ENCODE results near the gene TULP4. TPM values are rescaled to one million over a fixed set of nuclear protein-coding genes. Genes with fewer than 3 reads are reported as not detected.

The TULP4 gene
- total and polyA plus RNA-seq, 4 experiments from 2014 or later = 14.8 to 94.1 (median 63.6) TPM

DNA sequence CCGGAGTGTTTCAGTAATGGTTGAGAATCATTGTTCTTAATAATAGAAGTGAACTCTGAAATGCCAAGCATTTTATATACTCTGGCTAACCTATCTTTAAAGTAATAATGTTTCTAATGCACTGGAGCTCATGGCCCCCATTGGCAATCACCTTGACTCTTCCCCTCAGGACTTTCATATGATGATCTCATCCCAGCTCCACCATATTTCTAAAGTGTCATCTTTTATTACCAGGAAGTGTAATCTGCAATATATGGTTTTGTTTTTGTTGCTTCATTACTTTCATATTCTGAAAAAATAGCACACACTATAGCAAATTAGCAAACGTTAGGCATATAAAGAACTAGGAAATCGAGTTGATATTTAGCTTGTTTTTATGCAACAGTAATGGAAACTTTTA lies 60.3 kb downstream of the TULP4 start:
- CTCF ChIA-PET (ENCODE audit: partially characterized antibody) = no interaction called here
- POLR2A ChIA-PET (ENCODE audit: partially characterized antibody) = no interaction called here

DNA sequence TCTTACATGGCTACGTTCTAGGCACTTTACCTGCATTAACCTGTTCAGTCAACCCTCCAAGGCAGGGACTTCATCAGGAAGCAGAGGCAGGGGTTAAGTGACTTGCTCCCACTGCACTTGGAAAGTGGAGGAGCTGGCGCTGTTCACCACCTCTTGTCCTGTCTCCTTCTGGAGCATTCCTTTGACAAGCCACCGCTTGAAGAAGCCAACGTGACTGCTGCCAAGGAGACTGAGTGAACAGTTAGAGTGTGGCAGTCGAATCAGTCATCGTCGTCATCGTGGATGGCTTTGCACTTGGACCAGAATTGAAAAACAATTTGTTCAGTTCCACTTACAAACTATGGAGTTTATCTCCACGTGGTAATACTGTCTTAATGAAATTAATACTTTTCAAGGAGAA lies 60.9 kb downstream of the TULP4 start:
- no peak for DNase-seq
- intact Hi-C loops (cut with micrococcal nuclease) = no loop called here
- no peak overlapping the region for H3K4me3 ChIP-seq (ENCODE audit: low read length in 2 of 2)
- H3K36me3 Mint-ChIP-seq = peaks cover 2 to 7% of the 10 kb centered on the region in 2 donors
- no peaks in the 10 kb centered on the region for H3K27me3 ChIP-seq (ENCODE audit: insufficient read depth, low read length)
- no peaks in the 10 kb centered on the region for H3K4me1 ChIP-seq (ENCODE audit: insufficient read depth, low read length)
- H3K4me3 Mint-ChIP-seq = no peak overlapping the region
- H3K36me3 ChIP-seq (ENCODE audit: insufficient read depth, low read length) = no peaks in the 10 kb centered on the region
- POLR2A ChIA-PET (ENCODE audit: partially characterized antibody) = no interaction called here
- no peaks in the 10 kb centered on the region for H3K9me3 ChIP-seq (ENCODE audit: control insufficient read depth in 1 of 2, low read length in 2 of 2)
- no peaks in the 10 kb centered on the region for H3K27me3 Mint-ChIP-seq
- CTCF ChIA-PET (ENCODE audit: partially characterized antibody) = no interaction called here
- no peak overlapping the region for H3K27ac ChIP-seq (ENCODE audit: low read depth, low read length)
- H3K27ac Mint-ChIP-seq = no peak overlapping the region
- H3K9me3 Mint-ChIP-seq = no peaks in the 10 kb centered on the region
- peaks cover 0 to 4% (median 2%) of the 10 kb centered on the region in 4 donors for H3K4me1 Mint-ChIP-seq

More for the DNA sequence above, 60.3 kb downstream of the TULP4 start:
- H3K36me3 Mint-ChIP-seq = peaks cover 2 to 7% of the 10 kb centered on the region in 2 donors
- intact Hi-C loops (cut with micrococcal nuclease) = no loop called here
- H3K4me3 ChIP-seq (ENCODE audit: low read length in 2 of 2) = no peak overlapping the region
- no peak overlapping the region for H3K4me3 Mint-ChIP-seq
- H3K27me3 ChIP-seq (ENCODE audit: insufficient read depth, low read length) = no peaks in the 10 kb centered on the region
- H3K4me1 ChIP-seq (ENCODE audit: insufficient read depth, low read length) = no peaks in the 10 kb centered on the region
- H3K4me1 Mint-ChIP-seq = peaks cover 0 to 4% (median 2%) of the 10 kb centered on the region in 4 donors
- no peak overlapping the region for H3K27ac ChIP-seq (ENCODE audit: low read depth, low read length)
- H3K9me3 Mint-ChIP-seq = no peaks in the 10 kb centered on the region
- H3K27me3 Mint-ChIP-seq = no peaks in the 10 kb centered on the region
- DNase-seq = no peak
- H3K27ac Mint-ChIP-seq = no peak overlapping the region
- no peaks in the 10 kb centered on the region for H3K36me3 ChIP-seq (ENCODE audit: insufficient read depth, low read length)
- H3K9me3 ChIP-seq (ENCODE audit: control insufficient read depth in 1 of 2, low read length in 2 of 2) = no peaks in the 10 kb centered on the region

DNA sequence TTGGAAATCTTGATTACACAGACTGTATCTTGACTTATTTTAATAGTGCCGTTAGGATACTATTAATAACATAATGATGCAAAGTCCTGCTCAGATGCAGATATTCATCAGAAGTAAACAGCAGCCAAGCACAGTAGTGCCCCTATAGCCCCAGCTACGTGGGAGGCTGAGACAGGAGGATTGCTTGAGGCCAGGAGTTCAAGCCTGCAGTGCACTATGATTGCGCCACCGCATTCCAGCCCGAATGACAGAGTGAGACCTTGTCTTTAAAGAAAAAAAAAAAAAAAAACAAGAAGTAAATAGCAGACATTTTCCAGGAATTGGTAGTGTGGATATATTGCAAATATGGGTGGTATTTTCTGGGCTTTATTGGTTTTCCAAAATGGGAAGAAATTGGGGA lies 61.8 kb downstream of the TULP4 start:
- Histone ChIP-seq H3K4me3 (ENCODE audit: low read length in 2 of 2) (no peak overlapping the region), H3K27me3 (ENCODE audit: insufficient read depth, low read length) (no peaks in the 10 kb centered on the region), H3K9me3 (ENCODE audit: control insufficient read depth in 1 of 2, low read length in 2 of 2) (no peaks in the 10 kb centered on the region), H3K4me1 (ENCODE audit: insufficient read depth, low read length) (no peaks in the 10 kb centered on the region), H3K27ac (ENCODE audit: low read depth, low read length) (no peak overlapping the region), H3K36me3 (ENCODE audit: insufficient read depth, low read length) (no peaks in the 10 kb centered on the region)
- intact Hi-C loops (cut with micrococcal nuclease) = no loop called here
- ChIA-PET POLR2A (ENCODE audit: partially characterized antibody) (no interaction called here), CTCF (ENCODE audit: partially characterized antibody) (no interaction called here)
- no peaks in the 10 kb centered on the region for H3K9me3 Mint-ChIP-seq
- H3K4me3 Mint-ChIP-seq = no peak overlapping the region
- DNase-seq = no peak
- H3K27ac Mint-ChIP-seq = no peak overlapping the region
- no peaks in the 10 kb centered on the region for H3K27me3 Mint-ChIP-seq
- peaks cover 2 to 7% of the 10 kb centered on the region in 2 donors for H3K36me3 Mint-ChIP-seq
- H3K4me1 Mint-ChIP-seq = peaks cover 0 to 4% (median 3%) of the 10 kb centered on the region in 4 donors

DNA sequence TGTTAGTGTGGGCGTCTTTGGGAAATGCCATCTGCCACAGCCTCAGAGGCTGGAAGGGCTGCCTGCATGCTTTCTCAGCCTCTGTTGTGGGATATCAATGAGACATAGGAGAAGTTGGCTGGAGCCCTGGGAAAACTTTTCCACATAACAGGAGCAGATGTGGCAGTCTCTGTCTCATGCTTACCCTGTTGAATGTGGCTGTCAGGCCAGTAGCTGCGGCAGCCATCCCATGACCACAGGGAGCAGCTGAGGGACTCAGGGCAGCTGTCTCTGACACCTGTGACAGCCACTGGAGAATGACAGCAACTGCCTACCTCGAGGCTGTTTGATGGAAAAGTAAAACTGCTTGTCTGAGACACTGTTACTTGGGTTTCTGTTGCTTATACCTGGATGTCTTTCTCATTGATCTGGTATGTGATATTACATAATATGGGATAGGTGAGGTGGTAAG lies 64.4 kb downstream of the TULP4 start:
- POLR2A ChIA-PET (ENCODE audit: partially characterized antibody) = no interaction called here
- H3K4me1 Mint-ChIP-seq = peaks cover 8 to 13% (median 9%) of the 10 kb centered on the region in 4 donors
- H3K4me1 ChIP-seq (ENCODE audit: insufficient read depth, low read length) = no peaks in the 10 kb centered on the region

DNA sequence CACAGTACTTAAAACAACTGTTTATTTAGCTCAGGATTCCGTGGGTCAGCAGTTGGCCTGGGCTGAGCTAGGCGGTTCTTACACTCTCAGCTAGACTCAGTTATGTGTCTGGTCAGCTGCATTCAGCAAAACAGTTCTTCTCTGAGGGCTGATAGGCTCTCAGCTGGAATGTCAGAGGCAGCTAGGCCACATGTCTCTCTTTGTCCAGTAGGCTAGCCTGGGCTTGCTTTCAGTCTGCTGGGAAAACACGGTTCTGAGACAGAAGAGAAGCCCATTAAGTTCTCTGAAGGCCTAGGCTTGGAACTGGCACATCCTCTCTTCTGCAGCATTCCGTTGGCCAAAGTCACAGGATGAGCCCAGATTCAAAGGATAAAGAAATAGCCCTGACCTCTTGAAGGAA lies 65.6 kb downstream of the TULP4 start:
- no peak for DNase-seq
- intact Hi-C loops (cut with micrococcal nuclease) = no loop called here
- Mint-ChIP-seq H3K9me3 (no peaks in the 10 kb centered on the region), H3K4me3 (no peak overlapping the region), H3K4me1 (peaks cover 9 to 18% (median 15%) of the 10 kb centered on the region in 4 donors), H3K36me3 (peaks cover 0 to 4% of the 10 kb centered on the region in 2 donors), H3K27me3 (no peaks in the 10 kb centered on the region), H3K27ac (no peak overlapping the region)
- Histone ChIP-seq H3K36me3 (ENCODE audit: insufficient read depth, low read length) (no peaks in the 10 kb centered on the region), H3K4me1 (ENCODE audit: insufficient read depth, low read length) (no peaks in the 10 kb centered on the region), H3K9me3 (ENCODE audit: control insufficient read depth in 1 of 2, low read length in 2 of 2) (no peaks in the 10 kb centered on the region), H3K27ac (ENCODE audit: low read depth, low read length) (no peak overlapping the region), H3K27me3 (ENCODE audit: insufficient read depth, low read length) (no peaks in the 10 kb centered on the region), H3K4me3 (ENCODE audit: low read length in 2 of 2) (no peak overlapping the region)
- POLR2A ChIA-PET (ENCODE audit: partially characterized antibody) = no interaction called here
- CTCF ChIA-PET (ENCODE audit: partially characterized antibody) = no interaction called here

More for the DNA sequence above, 64.4 kb downstream of the TULP4 start:
- H3K4me3 Mint-ChIP-seq = no peak overlapping the region
- Histone ChIP-seq H3K27ac (ENCODE audit: low read depth, low read length) (no peak overlapping the region), H3K27me3 (ENCODE audit: insufficient read depth, low read length) (no peaks in the 10 kb centered on the region), H3K9me3 (ENCODE audit: control insufficient read depth in 1 of 2, low read length in 2 of 2) (no peaks in the 10 kb centered on the region), H3K4me3 (ENCODE audit: low read length in 2 of 2) (no peak overlapping the region), H3K36me3 (ENCODE audit: insufficient read depth, low read length) (no peaks in the 10 kb centered on the region)
- CTCF ChIA-PET (ENCODE audit: partially characterized antibody) = no interaction called here
- peaks cover 2 to 4% of the 10 kb centered on the region in 2 donors for H3K36me3 Mint-ChIP-seq
- intact Hi-C loops (cut with micrococcal nuclease) = no loop called here
- no peak for DNase-seq
- no peak overlapping the region for H3K27ac Mint-ChIP-seq
- no peaks in the 10 kb centered on the region for H3K27me3 Mint-ChIP-seq
- no peaks in the 10 kb centered on the region for H3K9me3 Mint-ChIP-seq

DNA sequence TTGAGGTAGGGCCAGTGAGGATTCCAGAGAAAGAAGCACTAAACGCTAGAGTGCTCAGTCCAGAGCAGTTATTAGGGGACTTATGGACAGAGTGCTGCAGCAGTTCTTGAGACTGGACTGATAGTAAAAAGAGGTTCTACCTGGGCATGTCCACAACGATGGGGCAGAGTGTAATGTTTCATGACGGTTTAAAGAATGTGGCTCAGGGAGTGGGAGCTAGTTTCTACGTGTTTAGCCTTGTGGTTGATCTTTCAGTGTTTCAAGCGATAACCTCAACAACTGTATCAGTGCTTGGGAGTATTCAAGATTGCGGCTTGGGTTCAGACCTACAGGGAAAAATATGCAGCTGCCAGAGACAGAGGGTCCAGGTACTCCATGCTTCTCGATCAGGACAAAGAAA lies 67.1 kb downstream of the TULP4 start:
- no peaks in the 10 kb centered on the region for H3K4me1 ChIP-seq (ENCODE audit: insufficient read depth, low read length)
- Mint-ChIP-seq H3K4me3 (no peak overlapping the region), H3K27me3 (no peaks in the 10 kb centered on the region), H3K27ac (peak overlapping the region in 1 of 7 donors; percentile 19), H3K9me3 (no peaks in the 10 kb centered on the region), H3K4me1 (peaks cover 9 to 23% (median 16%) of the 10 kb centered on the region in 4 donors), H3K36me3 (peaks cover 0 to 4% of the 10 kb centered on the region in 2 donors)
- no peak overlapping the region for H3K27ac ChIP-seq (ENCODE audit: low read depth, low read length)
- no peaks in the 10 kb centered on the region for H3K9me3 ChIP-seq (ENCODE audit: control insufficient read depth in 1 of 2, low read length in 2 of 2)
- no peaks in the 10 kb centered on the region for H3K27me3 ChIP-seq (ENCODE audit: insufficient read depth, low read length)
- no peaks in the 10 kb centered on the region for H3K36me3 ChIP-seq (ENCODE audit: insufficient read depth, low read length)
- ChIA-PET POLR2A (ENCODE audit: partially characterized antibody) (interaction anchor here (1.2 kb wide), 1 partner anchor 12 kb away, joined by 3 read pairs; no protein-coding TSS in a partner anchor), CTCF (ENCODE audit: partially characterized antibody) (no interaction called here)
- DNase-seq = no peak
- intact Hi-C loops (cut with micrococcal nuclease) = no loop called here
- H3K4me3 ChIP-seq (ENCODE audit: low read length in 2 of 2) = no peak overlapping the region

DNA sequence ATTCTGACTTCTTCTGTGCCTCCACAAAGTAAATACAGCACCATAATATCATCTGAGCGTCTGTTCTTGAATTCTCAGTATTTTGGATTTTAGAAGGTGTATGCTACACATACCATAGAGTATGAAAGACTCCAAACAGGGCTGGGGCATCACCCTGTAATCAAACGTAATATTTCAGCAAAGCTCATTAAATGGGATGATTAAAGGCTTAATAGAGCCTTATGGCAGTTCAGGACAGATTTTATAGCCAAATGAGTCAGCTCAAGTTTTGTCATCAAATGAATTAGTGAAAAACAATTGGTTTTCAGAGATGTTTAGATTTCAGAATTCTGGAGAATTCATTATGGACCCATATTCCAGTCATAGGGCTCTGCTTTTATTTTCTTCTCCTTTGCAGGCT lies 68.9 kb downstream of the TULP4 start:
- Mint-ChIP-seq H3K4me1 (peaks cover 5 to 22% (median 14%) of the 10 kb centered on the region in 4 donors), H3K36me3 (peaks cover 0 to 3% of the 10 kb centered on the region in 2 donors), H3K9me3 (no peaks in the 10 kb centered on the region), H3K27me3 (no peaks in the 10 kb centered on the region), H3K27ac (no peak overlapping the region), H3K4me3 (no peak overlapping the region)
- no peak for DNase-seq
- Histone ChIP-seq H3K27ac (ENCODE audit: low read depth, low read length) (no peak overlapping the region), H3K9me3 (ENCODE audit: control insufficient read depth in 1 of 2, low read length in 2 of 2) (no peaks in the 10 kb centered on the region), H3K4me1 (ENCODE audit: insufficient read depth, low read length) (no peaks in the 10 kb centered on the region), H3K36me3 (ENCODE audit: insufficient read depth, low read length) (no peaks in the 10 kb centered on the region), H3K27me3 (ENCODE audit: insufficient read depth, low read length) (no peaks in the 10 kb centered on the region), H3K4me3 (ENCODE audit: low read length in 2 of 2) (no peak overlapping the region)
- ChIA-PET CTCF (ENCODE audit: partially characterized antibody) (interaction anchor here (1.2 kb wide), 1 partner anchor 160 kb away, joined by 5 read pairs; no protein-coding TSS in a partner anchor), POLR2A (ENCODE audit: partially characterized antibody) (no interaction called here)
- intact Hi-C loops (cut with micrococcal nuclease) = no loop called here

DNA sequence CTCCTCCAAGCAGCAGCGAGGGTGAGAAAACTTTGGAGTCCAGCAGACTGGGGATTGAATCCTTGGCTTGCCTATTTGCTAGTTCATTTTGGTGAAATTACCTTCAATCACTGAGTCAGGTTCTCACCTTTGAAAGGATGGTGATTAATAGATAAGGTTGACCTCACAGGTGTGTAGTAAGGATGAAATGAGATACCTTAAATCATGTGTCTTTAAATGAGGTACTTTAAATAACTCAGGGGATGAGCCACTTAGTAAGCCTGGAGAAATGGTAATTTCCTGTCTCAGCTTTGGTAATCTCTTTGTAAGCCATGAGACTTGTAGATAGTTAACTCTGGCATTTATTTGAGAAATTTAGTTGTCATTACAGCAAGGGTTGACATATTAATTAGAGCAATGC lies 70.2 kb downstream of the TULP4 start:
- intact Hi-C loops (cut with micrococcal nuclease) = no loop called here
- Histone ChIP-seq H3K27ac (ENCODE audit: low read depth, low read length) (no peak overlapping the region), H3K27me3 (ENCODE audit: insufficient read depth, low read length) (no peaks in the 10 kb centered on the region), H3K36me3 (ENCODE audit: insufficient read depth, low read length) (no peaks in the 10 kb centered on the region), H3K4me1 (ENCODE audit: insufficient read depth, low read length) (no peaks in the 10 kb centered on the region), H3K4me3 (ENCODE audit: low read length in 2 of 2) (no peak overlapping the region), H3K9me3 (ENCODE audit: control insufficient read depth in 1 of 2, low read length in 2 of 2) (no peaks in the 10 kb centered on the region)
- CTCF ChIA-PET (ENCODE audit: partially characterized antibody) = interaction anchor here (0.8 kb wide), 1 partner anchor 161 kb away, joined by 4 read pairs; no protein-coding TSS in a partner anchor
- H3K36me3 Mint-ChIP-seq = no peaks in the 10 kb centered on the region
- H3K9me3 Mint-ChIP-seq = no peaks in the 10 kb centered on the region
- no peak for DNase-seq
- no peaks in the 10 kb centered on the region for H3K27me3 Mint-ChIP-seq
- POLR2A ChIA-PET (ENCODE audit: partially characterized antibody) = no interaction called here
- H3K4me3 Mint-ChIP-seq = no peak overlapping the region
- H3K4me1 Mint-ChIP-seq = peaks cover 5 to 25% (median 14%) of the 10 kb centered on the region in 4 donors
- no peak overlapping the region for H3K27ac Mint-ChIP-seq

All from CD4-positive, alpha-beta memory T cell (primary cell).